ENCODE data around the gene PPM1N. TPM values are rescaled to one million over a fixed set of nuclear protein-coding genes. Genes with fewer than 3 reads are reported as not detected.

PPM1N gene
- total RNA-seq, 1 donor from 2014 or later = 0.59 TPM

DNA sequence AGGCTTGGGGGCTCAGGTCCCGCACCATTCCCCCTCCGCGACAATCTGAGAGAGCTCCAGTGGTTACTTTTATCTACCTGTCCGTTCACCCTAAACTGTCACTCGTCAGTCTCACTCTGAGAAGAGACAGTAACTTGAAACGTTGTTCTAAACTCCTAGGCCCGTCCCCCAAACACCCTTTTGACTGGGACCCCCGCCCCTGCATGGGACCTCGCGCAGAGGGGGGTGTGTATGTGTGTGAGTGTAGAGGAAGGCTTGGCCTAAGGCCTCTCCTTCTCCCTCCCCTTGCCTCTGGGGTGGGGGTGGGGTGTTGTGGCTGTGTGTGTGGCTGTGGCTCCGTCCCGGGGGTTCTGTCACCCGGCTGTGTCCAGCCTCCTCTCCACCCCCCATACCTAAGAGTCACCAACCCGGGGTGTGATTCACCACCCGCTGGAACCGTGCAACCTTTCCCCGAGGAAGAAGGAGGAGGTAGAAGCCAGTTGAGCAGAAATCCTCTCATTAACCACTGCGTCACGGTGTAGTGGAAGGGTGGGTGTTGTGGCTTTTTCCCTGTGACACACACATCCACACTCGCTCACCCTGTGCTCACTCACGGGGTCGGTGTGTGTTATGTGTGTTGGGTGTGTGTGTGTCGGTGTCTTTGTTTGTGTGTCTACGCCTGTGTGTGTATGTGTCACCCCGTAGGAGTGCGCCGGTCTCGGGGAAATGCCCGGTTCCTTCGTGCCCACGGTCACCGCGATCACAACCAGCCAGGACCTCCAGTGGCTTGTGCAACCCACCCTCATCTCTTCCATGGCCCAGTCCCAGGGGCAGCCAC is 28.1 kb upstream of the PPM1N start:
- DNase-seq (ENCODE audit: low spot score) = no peak
- intact Hi-C loops (cut with DNase I) = no loop called here

DNA sequence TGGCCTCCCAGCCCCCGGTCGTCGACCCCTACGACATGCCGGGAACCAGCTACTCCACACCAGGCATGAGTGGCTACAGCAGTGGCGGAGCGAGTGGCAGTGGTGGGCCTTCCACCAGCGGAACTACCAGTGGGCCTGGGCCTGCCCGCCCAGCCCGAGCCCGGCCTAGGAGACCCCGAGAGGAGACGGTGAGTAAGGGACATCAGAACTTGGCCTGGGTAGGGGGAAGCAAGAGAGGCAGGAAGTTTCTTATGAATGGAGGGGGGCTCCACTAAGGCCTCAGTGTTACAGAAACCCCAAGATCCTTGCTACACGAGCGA is 27.5 kb upstream of the PPM1N start:
- intact Hi-C loops (cut with DNase I) = no loop called here
- no peak for DNase-seq (ENCODE audit: low spot score)

DNA sequence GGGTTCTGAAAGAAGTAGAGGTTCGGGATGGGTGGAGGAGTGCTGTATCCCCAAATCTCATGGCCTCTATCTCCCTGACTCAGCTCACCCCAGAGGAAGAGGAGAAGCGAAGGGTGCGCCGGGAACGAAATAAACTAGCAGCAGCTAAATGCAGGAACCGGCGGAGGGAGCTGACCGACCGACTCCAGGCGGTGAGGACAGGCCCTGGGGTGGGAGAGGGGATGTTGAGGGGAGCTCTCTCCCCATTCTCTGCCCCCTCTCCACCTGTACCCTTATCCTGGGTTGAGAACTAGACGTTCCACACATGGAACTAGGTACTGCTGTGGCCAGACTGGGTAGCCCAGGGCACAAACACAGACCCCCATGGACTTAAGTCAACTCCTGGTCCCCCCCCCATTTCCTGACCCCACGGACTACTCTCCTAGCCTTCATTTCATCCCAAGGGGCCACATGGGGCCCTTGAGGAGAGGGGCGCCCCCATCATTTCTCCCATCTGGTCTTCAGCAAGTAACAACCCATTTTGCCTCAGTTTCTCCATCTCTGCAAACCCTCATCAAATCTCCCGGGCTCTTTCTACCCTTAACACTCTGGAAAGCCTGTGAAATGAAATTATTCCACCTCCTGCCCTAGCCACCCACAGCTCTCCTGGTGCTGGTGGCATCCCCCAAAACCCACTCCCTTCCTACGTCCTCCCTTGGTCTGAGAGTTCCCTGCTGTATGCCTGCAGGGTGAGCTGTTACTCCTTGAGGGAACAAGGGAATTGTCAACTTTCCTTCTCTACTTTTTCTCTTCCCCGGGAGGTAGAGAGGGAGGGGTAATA is 26.9 kb upstream of the PPM1N start:
- DNase-seq (ENCODE audit: low spot score) = no peak
- intact Hi-C loops (cut with DNase I) = no loop called here

GRCh38 chr19:45471931-45472562 is 26.2 kb upstream of the PPM1N start:
- intact Hi-C loops (cut with DNase I) = no loop called here
- DNase-seq (ENCODE audit: low spot score) = no peak

DNA sequence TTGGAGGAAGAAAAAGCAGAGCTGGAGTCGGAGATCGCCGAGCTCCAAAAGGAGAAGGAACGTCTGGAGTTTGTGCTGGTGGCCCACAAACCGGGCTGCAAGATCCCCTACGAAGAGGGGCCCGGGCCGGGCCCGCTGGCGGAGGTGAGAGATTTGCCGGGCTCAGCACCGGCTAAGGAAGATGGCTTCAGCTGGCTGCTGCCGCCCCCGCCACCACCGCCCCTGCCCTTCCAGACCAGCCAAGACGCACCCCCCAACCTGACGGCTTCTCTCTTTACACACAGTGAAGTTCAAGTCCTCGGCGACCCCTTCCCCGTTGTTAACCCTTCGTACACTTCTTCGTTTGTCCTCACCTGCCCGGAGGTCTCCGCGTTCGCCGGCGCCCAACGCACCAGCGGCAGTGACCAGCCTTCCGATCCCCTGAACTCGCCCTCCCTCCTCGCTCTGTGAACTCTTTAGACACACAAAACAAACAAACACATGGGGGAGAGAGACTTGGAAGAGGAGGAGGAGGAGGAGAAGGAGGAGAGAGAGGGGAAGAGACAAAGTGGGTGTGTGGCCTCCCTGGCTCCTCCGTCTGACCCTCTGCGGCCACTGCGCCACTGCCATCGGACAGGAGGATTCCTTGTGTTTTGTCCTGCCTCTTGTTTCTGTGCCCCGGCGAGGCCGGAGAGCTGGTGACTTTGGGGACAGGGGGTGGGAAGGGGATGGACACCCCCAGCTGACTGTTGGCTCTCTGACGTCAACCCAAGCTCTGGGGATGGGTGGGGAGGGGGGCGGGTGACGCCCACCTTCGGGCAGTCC is 25.5 kb upstream of the PPM1N start:
- intact Hi-C loops (cut with DNase I) = no loop called here
- DNase-seq (ENCODE audit: low spot score) = no peak

- intact Hi-C loops (cut with DNase I) = no loop called here
- no peak for DNase-seq (ENCODE audit: low spot score)
Observed at GRCh38 chr19:45473367-45473681, 24.9 kb upstream of the PPM1N start.

- intact Hi-C loops (cut with DNase I) = no loop called here
- DNase-seq (ENCODE audit: low spot score) = no peak
Observed at GRCh38 chr19:45473682-45474605, 24.3 kb upstream of the PPM1N start.

DNA sequence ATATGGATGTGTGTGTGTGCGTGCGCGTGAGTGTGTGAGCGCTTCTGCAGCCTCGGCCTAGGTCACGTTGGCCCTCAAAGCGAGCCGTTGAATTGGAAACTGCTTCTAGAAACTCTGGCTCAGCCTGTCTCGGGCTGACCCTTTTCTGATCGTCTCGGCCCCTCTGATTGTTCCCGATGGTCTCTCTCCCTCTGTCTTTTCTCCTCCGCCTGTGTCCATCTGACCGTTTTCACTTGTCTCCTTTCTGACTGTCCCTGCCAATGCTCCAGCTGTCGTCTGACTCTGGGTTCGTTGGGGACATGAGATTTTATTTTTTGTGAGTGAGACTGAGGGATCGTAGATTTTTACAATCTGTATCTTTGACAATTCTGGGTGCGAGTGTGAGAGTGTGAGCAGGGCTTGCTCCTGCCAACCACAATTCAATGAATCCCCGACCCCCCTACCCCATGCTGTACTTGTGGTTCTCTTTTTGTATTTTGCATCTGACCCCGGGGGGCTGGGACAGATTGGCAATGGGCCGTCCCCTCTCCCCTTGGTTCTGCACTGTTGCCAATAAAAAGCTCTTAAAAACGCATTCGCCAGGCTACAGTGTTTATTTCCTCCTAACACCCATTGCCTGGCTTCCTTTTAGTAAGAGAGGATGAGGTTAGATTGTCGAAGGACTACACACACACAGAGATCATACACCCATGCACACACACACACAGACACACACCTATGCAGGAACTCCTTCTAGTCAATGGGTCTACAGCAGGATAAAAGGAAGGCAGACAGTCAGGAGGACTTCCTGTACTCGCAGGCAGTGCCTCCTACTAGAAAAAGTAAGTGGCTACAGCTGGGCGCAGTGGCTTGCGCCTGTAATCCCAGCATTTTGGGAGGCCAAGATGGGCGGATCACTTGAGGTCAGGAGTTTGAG is 23.4 kb upstream of the PPM1N start:
- intact Hi-C loops (cut with DNase I) = no loop called here

GRCh38 chr19:45475537-45476291 is 22.5 kb upstream of the PPM1N start:
- intact Hi-C loops (cut with DNase I) = no loop called here
- no peak for DNase-seq (ENCODE audit: low spot score)

More for the DNA sequence above, 23.4 kb upstream of the PPM1N start:
- DNase-seq (ENCODE audit: low spot score) = no peak

- no peak for DNase-seq (ENCODE audit: low spot score)
- intact Hi-C loops (cut with DNase I) = no loop called here
Observed at GRCh38 chr19:45476304-45476703, 21.9 kb upstream of the PPM1N start.

GRCh38 chr19:45477186-45477585 is 21.1 kb upstream of the PPM1N start:
- intact Hi-C loops (cut with DNase I) = no loop called here

GRCh38 chr19:45477713-45478453 is 20.4 kb upstream of the PPM1N start:
- no peak for DNase-seq (ENCODE audit: low spot score)
- intact Hi-C loops (cut with DNase I) = loop anchor here (1.0 kb wide), 2 partner anchors 35 to 39 kb away; no protein-coding TSS in a partner anchor

More at GRCh38 chr19:45477186-45477585, 21.1 kb upstream of the PPM1N start:
- no peak for DNase-seq (ENCODE audit: low spot score)

DNA sequence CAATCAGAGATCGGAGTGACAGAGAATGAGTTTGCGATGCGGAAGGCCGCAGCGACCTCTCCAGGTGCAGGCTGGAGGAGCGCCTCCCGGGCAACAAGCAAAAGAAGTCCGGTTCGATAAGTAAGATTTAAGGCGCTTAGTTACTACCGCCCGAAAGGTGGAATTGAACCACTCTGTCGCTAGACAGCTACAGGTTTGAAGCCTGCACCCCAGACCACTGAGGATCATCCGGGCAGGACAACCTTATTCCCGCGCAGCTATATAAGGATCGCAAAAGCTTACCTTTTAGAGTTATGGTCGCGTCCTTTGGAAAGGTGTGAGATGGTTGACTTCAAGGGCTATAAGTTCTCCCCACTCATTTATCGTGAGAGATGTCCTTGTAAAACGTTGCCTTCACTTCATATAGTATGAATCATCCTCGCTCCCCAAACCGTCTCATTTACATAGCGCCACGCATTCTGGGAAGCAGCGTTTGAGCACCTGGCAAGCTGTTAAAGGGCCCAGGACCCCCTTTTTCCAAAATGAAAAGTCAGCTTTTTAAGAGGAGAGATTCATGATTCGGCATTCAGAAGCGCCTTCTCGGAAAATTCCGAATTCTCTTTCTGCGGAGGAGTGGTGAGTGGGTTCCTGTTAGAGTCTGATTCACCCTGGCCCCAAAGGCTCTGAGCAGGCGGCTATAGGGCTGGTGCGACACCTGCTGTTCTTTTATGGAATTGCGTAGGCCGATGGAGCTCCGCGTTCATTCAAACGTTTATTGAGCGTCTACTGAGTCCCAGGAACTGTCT is 19.6 kb upstream of the PPM1N start:
- intact Hi-C loops (cut with DNase I) = loop anchor here (1.0 kb wide), 2 partner anchors 35 to 39 kb away; no protein-coding TSS in a partner anchor
- peak; percentile 93 for DNase-seq (ENCODE audit: low spot score)

GRCh38 chr19:45483033-45483432 is 15.2 kb upstream of the PPM1N start:
- intact Hi-C loops (cut with DNase I) = no loop called here
- no peak for DNase-seq (ENCODE audit: low spot score)

DNA sequence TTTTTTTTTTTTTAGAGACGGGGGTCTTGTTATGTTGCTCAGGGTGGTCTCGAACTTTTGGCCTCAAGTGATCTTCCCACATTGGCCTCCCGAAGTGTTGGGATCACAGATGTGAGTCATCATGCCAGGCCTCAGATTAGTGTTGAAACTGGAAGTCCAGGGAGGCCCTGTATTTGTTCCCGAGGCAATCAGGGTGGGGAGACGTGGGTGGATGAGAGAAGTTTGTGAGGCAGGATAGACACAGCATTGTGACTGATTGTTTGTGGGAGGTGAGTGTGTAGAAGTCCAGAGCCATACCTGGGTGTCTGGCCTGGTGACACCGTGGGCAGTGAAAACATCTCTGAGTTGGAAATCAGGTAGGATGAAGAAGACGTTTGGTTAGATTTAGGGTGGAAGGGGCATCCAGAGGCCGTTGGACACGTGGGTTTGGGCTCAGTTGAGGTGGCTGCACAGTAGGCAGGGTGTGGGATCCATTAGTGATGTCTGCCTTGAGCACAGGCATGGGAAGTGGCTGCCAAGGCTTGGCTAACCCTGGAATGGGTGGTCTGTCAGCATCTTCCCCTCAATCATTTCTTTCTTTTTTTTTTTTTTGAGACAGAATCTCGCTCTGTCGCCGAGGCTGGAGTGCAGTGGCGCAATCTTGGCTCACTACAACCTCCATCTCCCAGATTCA is 13.8 kb upstream of the PPM1N start:
- no peak for DNase-seq (ENCODE audit: low spot score)
- intact Hi-C loops (cut with DNase I) = no loop called here
